ENCODE data around the gene TPST2.

DNA sequence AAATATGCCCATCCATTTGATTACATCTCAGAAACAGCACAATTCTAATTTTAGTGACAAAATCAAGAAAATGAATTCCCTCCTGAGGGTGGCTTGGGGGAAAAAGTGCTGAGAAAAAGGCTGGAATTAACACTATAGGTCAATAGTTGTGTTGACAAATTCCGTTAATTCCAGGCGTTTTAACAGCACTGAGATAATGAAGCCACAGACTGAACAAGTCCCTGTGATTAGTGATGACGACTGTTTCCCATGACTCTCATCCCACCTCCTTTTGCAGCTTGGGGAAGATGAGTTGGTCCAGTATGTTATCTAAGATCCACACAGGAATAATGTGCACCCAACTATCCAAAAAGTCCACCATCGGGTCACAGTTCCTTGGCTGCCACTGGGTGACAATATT, 93.5 kb downstream of the TPST2 start:
- TF ChIP-seq, protein P1, sequence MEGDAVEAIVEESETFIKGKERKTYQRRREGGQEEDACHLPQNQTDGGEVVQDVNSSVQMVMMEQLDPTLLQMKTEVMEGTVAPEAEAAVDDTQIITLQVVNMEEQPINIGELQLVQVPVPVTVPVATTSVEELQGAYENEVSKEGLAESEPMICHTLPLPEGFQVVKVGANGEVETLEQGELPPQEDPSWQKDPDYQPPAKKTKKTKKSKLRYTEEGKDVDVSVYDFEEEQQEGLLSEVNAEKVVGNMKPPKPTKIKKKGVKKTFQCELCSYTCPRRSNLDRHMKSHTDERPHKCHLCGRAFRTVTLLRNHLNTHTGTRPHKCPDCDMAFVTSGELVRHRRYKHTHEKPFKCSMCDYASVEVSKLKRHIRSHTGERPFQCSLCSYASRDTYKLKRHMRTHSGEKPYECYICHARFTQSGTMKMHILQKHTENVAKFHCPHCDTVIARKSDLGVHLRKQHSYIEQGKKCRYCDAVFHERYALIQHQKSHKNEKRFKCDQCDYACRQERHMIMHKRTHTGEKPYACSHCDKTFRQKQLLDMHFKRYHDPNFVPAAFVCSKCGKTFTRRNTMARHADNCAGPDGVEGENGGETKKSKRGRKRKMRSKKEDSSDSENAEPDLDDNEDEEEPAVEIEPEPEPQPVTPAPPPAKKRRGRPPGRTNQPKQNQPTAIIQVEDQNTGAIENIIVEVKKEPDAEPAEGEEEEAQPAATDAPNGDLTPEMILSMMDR (IDR thresholded peaks at IDR 0.05; ENCODE audit: poor library complexity): no peak
- TF ChIP-seq EZH2 (IDR thresholded peaks at IDR 0.05; ENCODE audit: borderline replicate concordance): no peak
- TF ChIP-seq EZH2phosphoT487 (IDR thresholded peaks at IDR 0.05; ENCODE audit: low read depth, severe bottlenecking, unreplicated experiment): no peak

Data from hepatocyte (in vitro differentiated cells).